Cardiac fibroblast (primary cell): ENCODE measurements around the gene XPC.
A peak's percentile ranks its signal among the peaks of the same experiment; 100 is the strongest.

ENCODE experiments used
- DNase-seq, 2 donors: peaks; one replicate each; pipeline versions ENCODE4 v3.0.0 to v3.0.0-alpha.2; 2010; ENCODE audit warnings: low read depth in 2 of 2
- H3K4me3 ChIP-seq, 2 donors: replicated peaks in 1 of 2; 1 replicate in 1 of 2; 2 replicates in 1 of 2; pipeline ENCODE4 v1.5.1; 2011; ENCODE audit warnings: low read depth in 2 of 2, low read length in 2 of 2, mild to moderate bottlenecking in 2 of 2, moderate library complexity in 1 of 2
- CTCF ChIP-seq: IDR thresholded peaks from one replicate; pipeline ENCODE4 v1.5.1; 2011; ENCODE audit warnings: low read depth, mild to moderate bottlenecking, low read length, inconsistent platforms

Gene XPC

GRCh38 chr3:14175383-14176037, 2.9 kb downstream of the XPC start:
- TF ChIP-seq CTCF: no peak
- H3K4me3 ChIP-seq: no peak overlapping the region
- DNase-seq: peak in 1 of 2 donors; percentile 21

- DNase-seq: peak; percentile 18 to 42
- no peak overlapping the region for H3K4me3 ChIP-seq
- no peak for TF ChIP-seq CTCF
These were observed 3.9 kb downstream of the XPC start for GRCh38 chr3:14174483-14174882.

GRCh38 chr3:14172496-14172895, 5.9 kb downstream of the XPC start:
- no peak for TF ChIP-seq CTCF
- DNase-seq: no peak
- H3K4me3 ChIP-seq: no peak overlapping the region

- no peak overlapping the region for H3K4me3 ChIP-seq
- peak; percentile 10 to 82 for DNase-seq
- no peak for TF ChIP-seq CTCF
These were observed 7.8 kb downstream of the XPC start for GRCh38 chr3:14170531-14171159.

GRCh38 chr3:14169871-14170270, 8.5 kb downstream of the XPC start:
- H3K4me3 ChIP-seq: no peak overlapping the region
- no peak for TF ChIP-seq CTCF
- DNase-seq: peak in 1 of 2 donors; percentile 27

GRCh38 chr3:14169435-14169834, 9.0 kb downstream of the XPC start:
- no peak overlapping the region for H3K4me3 ChIP-seq
- no peak for DNase-seq
- no peak for TF ChIP-seq CTCF
